Type B pancreatic cell (in vitro differentiated cells): ENCODE results near the gene CWC25. TPM values are rescaled to one million over a fixed set of nuclear protein-coding genes. Genes with fewer than 3 reads are reported as not detected.

Experiments used
- DNase-seq: peaks from one replicate; pipeline ENCODE4 v3.0.0; 2021; ENCODE audit warnings: mixed read lengths; ENCODE audit not compliant: unreplicated experiment; ENCODE audit errors: extremely low spot score
- H3K27ac Mint-ChIP-seq: 2 replicates; pipeline ENCODE4 v1.8.0; 2021; ENCODE audit warnings: mild to moderate bottlenecking, mixed read lengths
- H3K27me3 Mint-ChIP-seq: 2 replicates; pipeline ENCODE4 v1.8.0; 2021; ENCODE audit warnings: mixed read lengths
- H3K36me3 Mint-ChIP-seq: 2 replicates; pipeline ENCODE4 v1.8.0; 2021; ENCODE audit warnings: mixed read lengths
- H3K4me1 Mint-ChIP-seq: one replicate; pipeline ENCODE4 v1.8.0; 2021; ENCODE audit warnings: mixed read lengths; ENCODE audit not compliant: unreplicated experiment
- H3K4me3 Mint-ChIP-seq: 2 replicates; pipeline ENCODE4 v1.8.0; 2021; ENCODE audit warnings: mild to moderate bottlenecking, mixed read lengths
- H3K9me3 Mint-ChIP-seq: 2 replicates; pipeline ENCODE4 v1.8.0; 2021; ENCODE audit warnings: mixed read lengths
- microRNA-seq: library from miRNA; unstranded; fragments of <30 nt; microRNA quantifications from one replicate; pipeline ENCODE4, GENCODE V29; 2020
- total RNA-seq: library from RNA; stranded (reverse); gene quantifications from 2 replicates; pipeline ENCODE4 v1.2.1, GENCODE V29; 2021; ENCODE audit warnings: low replicate concordance
- TF ChIP-seq, protein P1 (sequence below): fragments of 200-600 bp; sonication (generic); conservative IDR thresholded peaks from 2 replicates; pipeline ENCODE4 v1.5.0; 2021; ENCODE audit warnings: antibody characterized with exemption, mild to moderate bottlenecking

CWC25 gene
- total RNA-seq, 1 donor from 2014 or later, result 17.7 TPM

DNA sequence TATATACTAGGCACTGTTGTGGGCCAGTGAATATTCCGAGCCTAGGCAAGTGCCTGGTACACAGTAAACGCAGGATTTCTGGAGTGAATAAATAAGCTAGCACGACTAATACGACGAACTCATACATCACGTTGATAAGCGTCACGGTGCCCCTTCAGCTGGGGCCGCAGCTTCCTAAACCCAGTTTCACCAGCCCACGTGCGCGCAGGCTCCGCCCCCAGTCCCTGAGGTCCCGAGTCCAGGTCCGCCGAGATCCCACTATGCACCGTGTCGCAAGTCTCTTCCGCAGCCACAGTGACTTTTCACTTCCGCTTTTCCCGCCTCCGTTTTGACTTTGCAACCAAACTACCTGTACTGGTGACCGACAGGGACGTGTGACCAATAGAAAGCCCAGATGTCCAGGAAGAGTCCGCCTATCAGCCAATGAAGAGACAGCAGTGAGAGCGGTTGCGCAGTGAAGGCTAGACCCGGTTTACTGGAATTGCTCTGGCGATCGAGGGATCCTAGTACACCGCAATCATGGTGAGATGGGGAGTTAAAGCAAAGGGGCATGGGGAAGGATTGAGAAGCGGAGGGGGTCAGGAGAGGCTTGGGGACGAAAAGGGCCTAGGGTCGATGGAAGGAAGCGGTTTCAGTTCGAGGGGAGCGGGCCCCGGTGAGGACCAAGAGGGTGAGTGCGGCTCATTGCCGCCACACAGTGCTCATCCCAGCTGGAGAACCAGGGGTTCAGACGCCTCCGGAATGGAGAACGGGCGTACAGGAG, 72.6 kb downstream of the CWC25 start, which contains the start of gene PSMB3:
PSMB3 (plus strand) TSS at position 434 of the 763 bp plus-strand sequence; CDS start at position 520, 86 bp downstream.
- peak within 1 kb of the TSS; percentile 90 for H3K27ac Mint-ChIP-seq
- no peaks in the 10 kb centered on the region for H3K9me3 Mint-ChIP-seq
- TF ChIP-seq, protein P1, sequence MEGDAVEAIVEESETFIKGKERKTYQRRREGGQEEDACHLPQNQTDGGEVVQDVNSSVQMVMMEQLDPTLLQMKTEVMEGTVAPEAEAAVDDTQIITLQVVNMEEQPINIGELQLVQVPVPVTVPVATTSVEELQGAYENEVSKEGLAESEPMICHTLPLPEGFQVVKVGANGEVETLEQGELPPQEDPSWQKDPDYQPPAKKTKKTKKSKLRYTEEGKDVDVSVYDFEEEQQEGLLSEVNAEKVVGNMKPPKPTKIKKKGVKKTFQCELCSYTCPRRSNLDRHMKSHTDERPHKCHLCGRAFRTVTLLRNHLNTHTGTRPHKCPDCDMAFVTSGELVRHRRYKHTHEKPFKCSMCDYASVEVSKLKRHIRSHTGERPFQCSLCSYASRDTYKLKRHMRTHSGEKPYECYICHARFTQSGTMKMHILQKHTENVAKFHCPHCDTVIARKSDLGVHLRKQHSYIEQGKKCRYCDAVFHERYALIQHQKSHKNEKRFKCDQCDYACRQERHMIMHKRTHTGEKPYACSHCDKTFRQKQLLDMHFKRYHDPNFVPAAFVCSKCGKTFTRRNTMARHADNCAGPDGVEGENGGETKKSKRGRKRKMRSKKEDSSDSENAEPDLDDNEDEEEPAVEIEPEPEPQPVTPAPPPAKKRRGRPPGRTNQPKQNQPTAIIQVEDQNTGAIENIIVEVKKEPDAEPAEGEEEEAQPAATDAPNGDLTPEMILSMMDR, result no peak
- H3K36me3 Mint-ChIP-seq, result peaks cover 15% of the 10 kb centered on the region
- H3K27me3 Mint-ChIP-seq, result peaks cover 13% of the 10 kb centered on the region
- DNase-seq, result peak; percentile 92
- peak within 1 kb of the TSS; percentile 99 for H3K4me3 Mint-ChIP-seq
- peaks cover 20% of the 10 kb centered on the region for H3K4me1 Mint-ChIP-seq

- Mint-ChIP-seq H3K4me1 (peaks cover 20% of the 10 kb centered on the region), H3K4me3 (peak overlapping the region; percentile 99), H3K27me3 (peaks cover 13% of the 10 kb centered on the region), H3K27ac (peak overlapping the region; percentile 90), H3K36me3 (peaks cover 15% of the 10 kb centered on the region), H3K9me3 (no peaks in the 10 kb centered on the region)
- peak; percentile 93 for DNase-seq
- TF ChIP-seq, protein P1, result no peak
Measured at GRCh38 chr17:38751808-38752307, 73.3 kb downstream of the CWC25 start.

DNA sequence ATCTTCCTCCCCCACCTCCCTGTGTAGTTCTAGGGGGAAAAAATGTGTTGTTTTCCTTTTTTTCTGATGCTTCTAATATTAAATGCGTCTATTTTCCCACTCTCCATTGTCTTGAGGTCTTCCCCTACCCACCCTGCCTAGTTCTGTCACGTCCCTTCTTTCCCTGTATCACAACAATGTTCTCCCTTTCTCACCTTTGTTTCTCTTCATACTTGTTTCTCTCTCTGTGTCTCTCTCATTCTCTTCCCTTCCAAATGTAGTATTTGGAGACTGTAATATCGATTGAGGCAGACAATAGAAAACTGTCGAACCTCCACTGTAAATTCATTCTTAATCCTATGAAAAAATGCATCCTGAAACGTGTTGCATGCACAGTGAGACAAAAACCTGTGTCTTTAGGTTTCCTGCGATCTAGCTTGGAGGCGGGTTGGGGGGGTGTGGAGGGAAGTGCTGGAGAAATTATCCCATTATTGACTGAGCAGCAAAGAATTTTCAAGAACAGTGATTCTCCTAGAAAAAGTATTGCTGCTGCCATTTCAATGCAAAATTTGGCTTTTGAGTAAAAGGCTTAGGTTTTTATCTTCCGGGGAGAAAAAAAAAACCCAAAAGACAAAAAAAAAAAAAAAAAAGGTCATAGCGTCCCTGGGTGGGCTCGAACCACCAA, 73.8 kb downstream of the CWC25 start:
- peak overlapping the region; percentile 99 for H3K4me3 Mint-ChIP-seq
- H3K27me3 Mint-ChIP-seq, result peaks cover 13% of the 10 kb centered on the region
- H3K36me3 Mint-ChIP-seq, result peaks cover 15% of the 10 kb centered on the region
- no peaks in the 10 kb centered on the region for H3K9me3 Mint-ChIP-seq
- peak overlapping the region; percentile 90 for H3K27ac Mint-ChIP-seq
- TF ChIP-seq, protein P1, result no peak
- DNase-seq, result no peak
- H3K4me1 Mint-ChIP-seq, result peaks cover 25% of the 10 kb centered on the region

Small RNA genes lying within 50 kb of the gene (microRNA-seq; reads per million reads assigned to microRNA genes)
- not detected for gene MIR4727

Other genes with a start within 250 kb of the CWC25 start
- gene SRCIN1, start 219.4 kb downstream of the CWC25 start, total RNA-seq, result 8.3 and 11.9 TPM in 2 replicates
- gene EPOP, start 150.4 kb downstream of the CWC25 start, total RNA-seq, result 6.2 and 11.0 TPM in 2 replicates
- 122 and 130 TPM in 2 replicates for gene MLLT6, start 120.0 kb downstream of the CWC25 start, total RNA-seq
- gene CISD3, start 95.0 kb downstream of the CWC25 start, total RNA-seq, result 12.8 and 15.6 TPM in 2 replicates
- gene PCGF2, start 77.0 kb downstream of the CWC25 start, total RNA-seq, result 37.6 and 74.6 TPM in 2 replicates
- gene PSMB3, start 72.6 kb downstream of the CWC25 start, total RNA-seq, result 149 and 152 TPM in 2 replicates
- gene PIP4K2B, start 25.8 kb downstream of the CWC25 start, total RNA-seq, result 37.0 and 72.6 TPM in 2 replicates
- 1,908 and 1,925 TPM in 2 replicates for gene RPL23, start 28.4 kb upstream of the CWC25 start, total RNA-seq
- 159 and 210 TPM in 2 replicates for gene LASP1, start 44.7 kb upstream of the CWC25 start, total RNA-seq
- not detected in 2 replicates for gene FBXO47, start 142.1 kb upstream of the CWC25 start, total RNA-seq